GM19239 (cell line): ENCODE data around the gene GOLGA6C.
"Not testable (repeated sequence)": the region's sequence is repeated elsewhere in the genome, so short reads cannot be mapped to it uniquely, and the experiment has no call there.

Source experiments
- DNase-seq: peaks from one replicate; pipeline ENCODE4 v3.0.0; 2011; ENCODE audit warnings: low spot score; ENCODE audit not compliant: insufficient read length
- FAIRE-seq: peaks from 2 replicates; lab custom pipeline; 2011; peaks lifted over from hg19 to GRCh38; lab: Jason Lieb, UNC

The GOLGA6C gene

GRCh38 chr15:75245741-75246140, 12.4 kb upstream of the GOLGA6C start:
- not testable (repeated sequence) for DNase-seq, FAIRE-seq

GRCh38 chr15:75248991-75249390, 9.1 kb upstream of the GOLGA6C start:
- DNase-seq, FAIRE-seq: not testable (repeated sequence)

- DNase-seq, result no peak
- FAIRE-seq, result no peak
Measured at GRCh38 chr15:75249726-75250125, 8.4 kb upstream of the GOLGA6C start.

GRCh38 chr15:75251343-75251742, 6.8 kb upstream of the GOLGA6C start:
- not testable (repeated sequence) for FAIRE-seq, DNase-seq

- DNase-seq, FAIRE-seq: not testable (repeated sequence)
Measured at GRCh38 chr15:75252285-75252684, 5.8 kb upstream of the GOLGA6C start.

GRCh38 chr15:75258620-75259343, 648 bp downstream of the GOLGA6C start:
- not testable (repeated sequence) for FAIRE-seq

GRCh38 chr15:75259873-75260272, 1.7 kb downstream of the GOLGA6C start:
- not testable (repeated sequence) for FAIRE-seq, DNase-seq

More at GRCh38 chr15:75258620-75259343, 648 bp downstream of the GOLGA6C start:
- not testable (repeated sequence) for DNase-seq

GRCh38 chr15:75273751-75274359, 15.7 kb downstream of the GOLGA6C start:
- DNase-seq, FAIRE-seq: not testable (repeated sequence)

- FAIRE-seq, result peak; percentile 76
- DNase-seq, result not testable (repeated sequence)
Measured at GRCh38 chr15:75274509-75275107, 16.5 kb downstream of the GOLGA6C start.

GRCh38 chr15:75275617-75276016, 17.5 kb downstream of the GOLGA6C start:
- FAIRE-seq, result not testable (repeated sequence)

GRCh38 chr15:75278497-75278896, 20.4 kb downstream of the GOLGA6C start:
- not testable (repeated sequence) for FAIRE-seq, DNase-seq

More at GRCh38 chr15:75275617-75276016, 17.5 kb downstream of the GOLGA6C start:
- not testable (repeated sequence) for DNase-seq

- FAIRE-seq, DNase-seq: not testable (repeated sequence)
Measured at GRCh38 chr15:75282572-75282971, 24.4 kb downstream of the GOLGA6C start, which contains the start of gene GOLGA6D. TSS of gene GOLGA6D (plus strand) at chr15:75282835. CDS start at chr15:75282876, 41 bp downstream.

- FAIRE-seq, DNase-seq: not testable (repeated sequence)
Measured at GRCh38 chr15:75284152-75284551, 26.0 kb downstream of the GOLGA6C start.

GRCh38 chr15:75293660-75294059, 35.5 kb downstream of the GOLGA6C start:
- not testable (repeated sequence) for DNase-seq, FAIRE-seq

GRCh38 chr15:75298541-75299310, 40.6 kb downstream of the GOLGA6C start:
- FAIRE-seq, DNase-seq: not testable (repeated sequence)

- FAIRE-seq, DNase-seq: not testable (repeated sequence)
Measured at GRCh38 chr15:75299311-75299688, 41.2 kb downstream of the GOLGA6C start.

GRCh38 chr15:75300026-75300425, 41.9 kb downstream of the GOLGA6C start:
- FAIRE-seq, DNase-seq: not testable (repeated sequence)

GRCh38 chr15:75302318-75302717, 44.2 kb downstream of the GOLGA6C start:
- DNase-seq (no peak), FAIRE-seq (no peak)

- DNase-seq, FAIRE-seq: not testable (repeated sequence)
Measured at GRCh38 chr15:75302753-75303152, 44.6 kb downstream of the GOLGA6C start.

GRCh38 chr15:75306188-75306587, 48.1 kb downstream of the GOLGA6C start:
- no peak for FAIRE-seq
- DNase-seq, result no peak
